Spinal cord (tissue), 10 donors: ENCODE results near the gene NMT1. TPM values are rescaled to one million over a fixed set of nuclear protein-coding genes. Genes with fewer than 3 reads are reported as not detected.

Experiments used
- DNase-seq, 6 donors: peaks; one replicate each; pipeline versions ENCODE4 v3.0.0 to v3.0.0-alpha.2; 2013 to 2015; ENCODE audit warnings: low spot score in 6 of 6, low read depth in 4 of 6
- H3K27ac ChIP-seq: one replicate; pipeline ENCODE4 v1.5.1; 2013; ENCODE audit warnings: low read depth, low read length, control low read depth
- H3K27me3 ChIP-seq: one replicate; pipeline ENCODE4 v1.6.1; 2013; ENCODE audit warnings: low read length; ENCODE audit not compliant: control insufficient read depth, insufficient read depth
- H3K36me3 ChIP-seq: one replicate; pipeline ENCODE4 v1.6.1; 2013; ENCODE audit warnings: low read length; ENCODE audit not compliant: control insufficient read depth, insufficient read depth
- H3K4me1 ChIP-seq: one replicate; pipeline ENCODE4 v1.6.1; 2013; ENCODE audit warnings: low read length; ENCODE audit not compliant: control insufficient read depth, insufficient read depth
- H3K4me3 ChIP-seq: one replicate; pipeline ENCODE4 v1.5.1; 2013; ENCODE audit warnings: low read depth, low read length, control low read depth
- H3K9me3 ChIP-seq: one replicate; pipeline ENCODE4 v1.6.1; 2013; ENCODE audit warnings: low read length; ENCODE audit not compliant: control insufficient read depth, insufficient read depth
- WGBS: methylation state at CpG from one replicate; pipeline ENCODE4 v1.1.5; 2013; ENCODE audit warnings: missing lambda C conversion rate; ENCODE audit not compliant: insufficient coverage; 5-methylcytosine and 5-hydroxymethylcytosine counted together
- polyA plus RNA-seq, 2 donors: library from polyadenylated mRNA; unstranded; fragments of 120-200 nt; gene quantifications; one replicate each; pipeline ENCODE4 v1.2.1, GENCODE V29; 2013; ENCODE audit not compliant: insufficient read length in 2 of 2
- small RNA-seq: library from RNA; depleted of rRNA; stranded (forward); fragments of <200 nt; gene quantifications from one replicate; pipeline ENCODE3, GENCODE V24; 2014; ENCODE audit warnings: low replicate concordance
- total RNA-seq, 2 donors: library from RNA; depleted of rRNA in 1 of 2; stranded (reverse); fragments of 120-200 nt in 1 of 2; fragments of >200 nt in 1 of 2; gene quantifications; one replicate each; pipeline versions ENCODE4 v1.2.3 to v1.2.4, GENCODE V29; 2013 to 2014
- donor health status: healthy.

NMT1 gene
- total and polyA plus RNA-seq, 4 donors: 51.6 to 77.9 (median 60.5) TPM

GRCh38 chr17:45156242-45156641 is 95.1 kb downstream of the NMT1 start:
- H3K36me3 ChIP-seq: peaks cover 3% of the 10 kb centered on the region
- H3K4me3 ChIP-seq: no peak overlapping the region
- peaks cover 18% of the 10 kb centered on the region for H3K4me1 ChIP-seq
- no CpG with 5 or more reads among the region's 3 CpGs for whole genome bisulfite sequencing
- no peaks in the 10 kb centered on the region for H3K27me3 ChIP-seq
- H3K27ac ChIP-seq: no peak overlapping the region
- no peaks in the 10 kb centered on the region for H3K9me3 ChIP-seq
- DNase-seq: no peak

Small RNA genes within 50 kb of the gene (small RNA-seq; reads per million reads assigned to genes)
- gene MIR6784 (0.08 reads per million), gene RF00019 (not detected)

Other genes starting within 250 kb of the NMT1 start
- 10 to 100 TPM; 17.9 to 24.3 TPM for gene GJC1, start 231.0 kb upstream of the NMT1 start, total RNA-seq
- 10 to 100 TPM; 19.2 to 20.7 TPM for gene GJC1, start 231.0 kb upstream of the NMT1 start, polyA plus RNA-seq
- gene HIGD1B, start 213.4 kb upstream of the NMT1 start, total RNA-seq: 10 to 100 TPM in 1 of 2 donors, 1 to 10 TPM in 1; 5.4 to 18.5 TPM
- gene HIGD1B, start 213.4 kb upstream of the NMT1 start, polyA plus RNA-seq: 10 to 100 TPM in 1 of 2 donors, 1 to 10 TPM in 1; 9.4 to 11.4 TPM
- 10 to 100 TPM; 68.0 to 69.4 TPM for gene EFTUD2, start 161.9 kb upstream of the NMT1 start, total RNA-seq
- 10 to 100 TPM; 79.2 to 85.0 TPM for gene EFTUD2, start 161.9 kb upstream of the NMT1 start, polyA plus RNA-seq
- gene GFAP, start 145.8 kb upstream of the NMT1 start, total RNA-seq: 1,000 to 10,000 TPM; 2,660 to 3,271 TPM
- gene GFAP, start 145.8 kb upstream of the NMT1 start, polyA plus RNA-seq: 1,000 to 10,000 TPM; 2,649 to 3,418 TPM
- gene KIF18B, start 113.5 kb upstream of the NMT1 start, total RNA-seq: 1 to 10 TPM; 1.6 to 2.0 TPM
- 10 to 100 TPM in 1 of 2 donors, 1 to 10 TPM in 1; 7.0 to 11.7 TPM for gene KIF18B, start 113.5 kb upstream of the NMT1 start, polyA plus RNA-seq
- gene C1QL1, start 93.0 kb upstream of the NMT1 start, total RNA-seq: 10 to 100 TPM in 1 of 2 donors, 1 to 10 TPM in 1; 6.7 to 20.4 TPM
- gene C1QL1, start 93.0 kb upstream of the NMT1 start, polyA plus RNA-seq: 10 to 100 TPM; 79.5 to 81.8 TPM
- gene DCAKD, start 9.7 kb upstream of the NMT1 start, total RNA-seq: 10 to 100 TPM; 34.6 to 59.3 TPM
- gene DCAKD, start 9.7 kb upstream of the NMT1 start, polyA plus RNA-seq: 10 to 100 TPM; 59.2 to 79.1 TPM
- 10 to 100 TPM; 20.1 to 50.1 TPM for gene PLCD3, start 71.2 kb downstream of the NMT1 start, total RNA-seq
- 100 to 1,000 TPM; 115 TPM for gene PLCD3, start 71.2 kb downstream of the NMT1 start, polyA plus RNA-seq
- 10 to 100 TPM in 1 of 2 donors, 1 to 10 TPM in 1; 3.2 to 10.4 TPM for gene ACBD4, start 74.4 kb downstream of the NMT1 start, total RNA-seq
- 10 to 100 TPM; 11.7 to 14.2 TPM for gene ACBD4, start 74.4 kb downstream of the NMT1 start, polyA plus RNA-seq
- 10 to 100 TPM; 16.1 to 16.7 TPM for gene HEXIM1, start 87.2 kb downstream of the NMT1 start, total RNA-seq
- gene HEXIM1, start 87.2 kb downstream of the NMT1 start, polyA plus RNA-seq: 10 to 100 TPM; 25.6 to 28.0 TPM
- 10 to 100 TPM in 1 of 2 donors, 1 to 10 TPM in 1; 5.2 to 11.1 TPM for gene HEXIM2, start 100.6 kb downstream of the NMT1 start, total RNA-seq
- gene HEXIM2, start 100.6 kb downstream of the NMT1 start, polyA plus RNA-seq: 10 to 100 TPM; 17.2 to 17.6 TPM
- 10 to 100 TPM in 1 of 2 donors, 1 to 10 TPM in 1; 3.5 to 17.7 TPM for gene FMNL1, start 160.6 kb downstream of the NMT1 start, total RNA-seq
- 10 to 100 TPM; 21.4 to 22.0 TPM for gene FMNL1, start 160.6 kb downstream of the NMT1 start, polyA plus RNA-seq
- gene SPATA32, start 200.8 kb downstream of the NMT1 start, total RNA-seq: under 1 TPM in 1 of 2 donors, not detected in 1; 0.20 TPM
- gene SPATA32, start 200.8 kb downstream of the NMT1 start, polyA plus RNA-seq: not detected